ENCODE results near the gene PLCB4. TPM values are rescaled to one million over a fixed set of nuclear protein-coding genes. Genes with fewer than 3 reads are reported as not detected.

Gene PLCB4
- total and polyA plus RNA-seq, 2 experiments from 2014 or later, result 6.5 to 16.1 TPM

DNA sequence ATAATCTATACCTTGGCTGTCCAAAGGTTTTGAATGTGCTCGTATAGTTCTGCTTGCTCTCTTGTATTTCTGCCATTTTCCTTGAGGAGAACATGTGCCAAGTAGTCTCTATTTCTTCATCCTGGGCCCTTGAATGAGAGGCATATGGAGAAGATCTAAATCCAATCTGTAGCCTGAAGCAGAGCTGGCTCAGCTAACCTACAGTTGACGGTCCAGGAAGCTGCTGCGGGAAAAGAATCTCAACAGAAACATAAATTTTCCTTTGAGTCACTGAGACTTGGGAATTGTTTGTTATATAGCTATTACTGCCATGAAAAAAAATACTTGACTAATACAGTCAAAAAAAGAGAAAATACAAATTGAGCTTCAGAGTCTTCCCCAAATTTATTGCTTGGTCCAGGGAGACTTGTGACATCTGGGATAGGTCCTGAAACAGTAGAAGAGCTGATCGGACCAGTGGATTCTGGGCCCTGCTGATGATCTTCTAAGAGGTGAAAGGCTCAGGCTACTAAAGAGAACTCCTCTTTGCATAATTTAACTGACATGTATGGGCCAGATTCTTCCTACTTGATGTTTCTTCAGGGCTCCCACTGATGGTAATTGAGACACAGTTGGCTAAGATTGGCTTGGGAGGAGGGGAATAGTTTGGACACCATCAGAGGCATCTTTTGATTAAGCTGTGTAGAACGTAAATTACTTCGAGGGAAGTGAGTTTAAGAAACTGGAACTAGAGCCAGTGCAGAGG is 29.9 kb upstream of the PLCB4 start:
- Histone ChIP-seq H3K79me2 (replicated peaks; ENCODE audit: insufficient read depth) (no peaks in the 10 kb centered on the region), H3K4me3 (no peak overlapping the region), H3K4me2 (no peak overlapping the region), H4K20me1 (replicated peaks; ENCODE audit: insufficient read depth) (no peaks in the 10 kb centered on the region), H3K36me3 (ENCODE audit: insufficient read depth) (no peaks in the 10 kb centered on the region), H3K9me2 (ENCODE audit: insufficient read depth) (peaks cover 22% of the 10 kb centered on the region), H3K27ac (ENCODE audit: low read depth) (no peak overlapping the region), H3K4me1 (ENCODE audit: insufficient read depth) (peaks cover 10% of the 10 kb centered on the region), H3F3A (replicated peaks; ENCODE audit: low read depth) (no peaks in the 10 kb centered on the region), H3K27me3 (ENCODE audit: insufficient read depth) (no peaks in the 10 kb centered on the region), H2AFZ (no peak overlapping the region)
- ATAC-seq (no peak), DNase-seq (ENCODE audit: low spot score) (no peak)
- Mint-ChIP-seq H3K9me3 (no peaks in the 10 kb centered on the region), H3K27me3 (ENCODE audit: insufficient read depth, low read depth, poor library complexity) (peaks cover 4% of the 10 kb centered on the region), H3K27ac (no peak overlapping the region), H3K4me3 (no peak overlapping the region), H3K36me3 (ENCODE audit: low read depth) (no peaks in the 10 kb centered on the region), H3K4me1 (peaks cover 7% of the 10 kb centered on the region; the same call in 2 of the 3 replicates)
- TF ChIP-seq, protein P1, sequence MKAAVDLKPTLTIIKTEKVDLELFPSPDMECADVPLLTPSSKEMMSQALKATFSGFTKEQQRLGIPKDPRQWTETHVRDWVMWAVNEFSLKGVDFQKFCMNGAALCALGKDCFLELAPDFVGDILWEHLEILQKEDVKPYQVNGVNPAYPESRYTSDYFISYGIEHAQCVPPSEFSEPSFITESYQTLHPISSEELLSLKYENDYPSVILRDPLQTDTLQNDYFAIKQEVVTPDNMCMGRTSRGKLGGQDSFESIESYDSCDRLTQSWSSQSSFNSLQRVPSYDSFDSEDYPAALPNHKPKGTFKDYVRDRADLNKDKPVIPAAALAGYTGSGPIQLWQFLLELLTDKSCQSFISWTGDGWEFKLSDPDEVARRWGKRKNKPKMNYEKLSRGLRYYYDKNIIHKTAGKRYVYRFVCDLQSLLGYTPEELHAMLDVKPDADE (IDR thresholded peaks at IDR 0.05), result no peak
- TF ChIP-seq JUNB (IDR thresholded peaks at IDR 0.05; ENCODE audit: unreplicated experiment), result no peak
- TF ChIP-seq CREB1 (CRISPR knock-in tag; IDR thresholded peaks at IDR 0.05; ENCODE audit: low read depth), result no peak
- TF ChIP-seq, protein P2, sequence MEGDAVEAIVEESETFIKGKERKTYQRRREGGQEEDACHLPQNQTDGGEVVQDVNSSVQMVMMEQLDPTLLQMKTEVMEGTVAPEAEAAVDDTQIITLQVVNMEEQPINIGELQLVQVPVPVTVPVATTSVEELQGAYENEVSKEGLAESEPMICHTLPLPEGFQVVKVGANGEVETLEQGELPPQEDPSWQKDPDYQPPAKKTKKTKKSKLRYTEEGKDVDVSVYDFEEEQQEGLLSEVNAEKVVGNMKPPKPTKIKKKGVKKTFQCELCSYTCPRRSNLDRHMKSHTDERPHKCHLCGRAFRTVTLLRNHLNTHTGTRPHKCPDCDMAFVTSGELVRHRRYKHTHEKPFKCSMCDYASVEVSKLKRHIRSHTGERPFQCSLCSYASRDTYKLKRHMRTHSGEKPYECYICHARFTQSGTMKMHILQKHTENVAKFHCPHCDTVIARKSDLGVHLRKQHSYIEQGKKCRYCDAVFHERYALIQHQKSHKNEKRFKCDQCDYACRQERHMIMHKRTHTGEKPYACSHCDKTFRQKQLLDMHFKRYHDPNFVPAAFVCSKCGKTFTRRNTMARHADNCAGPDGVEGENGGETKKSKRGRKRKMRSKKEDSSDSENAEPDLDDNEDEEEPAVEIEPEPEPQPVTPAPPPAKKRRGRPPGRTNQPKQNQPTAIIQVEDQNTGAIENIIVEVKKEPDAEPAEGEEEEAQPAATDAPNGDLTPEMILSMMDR (conservative IDR thresholded peaks at IDR 0.05; ENCODE audit: low read depth in 2 of 2), result no peak
- TF ChIP-seq, protein P3, sequence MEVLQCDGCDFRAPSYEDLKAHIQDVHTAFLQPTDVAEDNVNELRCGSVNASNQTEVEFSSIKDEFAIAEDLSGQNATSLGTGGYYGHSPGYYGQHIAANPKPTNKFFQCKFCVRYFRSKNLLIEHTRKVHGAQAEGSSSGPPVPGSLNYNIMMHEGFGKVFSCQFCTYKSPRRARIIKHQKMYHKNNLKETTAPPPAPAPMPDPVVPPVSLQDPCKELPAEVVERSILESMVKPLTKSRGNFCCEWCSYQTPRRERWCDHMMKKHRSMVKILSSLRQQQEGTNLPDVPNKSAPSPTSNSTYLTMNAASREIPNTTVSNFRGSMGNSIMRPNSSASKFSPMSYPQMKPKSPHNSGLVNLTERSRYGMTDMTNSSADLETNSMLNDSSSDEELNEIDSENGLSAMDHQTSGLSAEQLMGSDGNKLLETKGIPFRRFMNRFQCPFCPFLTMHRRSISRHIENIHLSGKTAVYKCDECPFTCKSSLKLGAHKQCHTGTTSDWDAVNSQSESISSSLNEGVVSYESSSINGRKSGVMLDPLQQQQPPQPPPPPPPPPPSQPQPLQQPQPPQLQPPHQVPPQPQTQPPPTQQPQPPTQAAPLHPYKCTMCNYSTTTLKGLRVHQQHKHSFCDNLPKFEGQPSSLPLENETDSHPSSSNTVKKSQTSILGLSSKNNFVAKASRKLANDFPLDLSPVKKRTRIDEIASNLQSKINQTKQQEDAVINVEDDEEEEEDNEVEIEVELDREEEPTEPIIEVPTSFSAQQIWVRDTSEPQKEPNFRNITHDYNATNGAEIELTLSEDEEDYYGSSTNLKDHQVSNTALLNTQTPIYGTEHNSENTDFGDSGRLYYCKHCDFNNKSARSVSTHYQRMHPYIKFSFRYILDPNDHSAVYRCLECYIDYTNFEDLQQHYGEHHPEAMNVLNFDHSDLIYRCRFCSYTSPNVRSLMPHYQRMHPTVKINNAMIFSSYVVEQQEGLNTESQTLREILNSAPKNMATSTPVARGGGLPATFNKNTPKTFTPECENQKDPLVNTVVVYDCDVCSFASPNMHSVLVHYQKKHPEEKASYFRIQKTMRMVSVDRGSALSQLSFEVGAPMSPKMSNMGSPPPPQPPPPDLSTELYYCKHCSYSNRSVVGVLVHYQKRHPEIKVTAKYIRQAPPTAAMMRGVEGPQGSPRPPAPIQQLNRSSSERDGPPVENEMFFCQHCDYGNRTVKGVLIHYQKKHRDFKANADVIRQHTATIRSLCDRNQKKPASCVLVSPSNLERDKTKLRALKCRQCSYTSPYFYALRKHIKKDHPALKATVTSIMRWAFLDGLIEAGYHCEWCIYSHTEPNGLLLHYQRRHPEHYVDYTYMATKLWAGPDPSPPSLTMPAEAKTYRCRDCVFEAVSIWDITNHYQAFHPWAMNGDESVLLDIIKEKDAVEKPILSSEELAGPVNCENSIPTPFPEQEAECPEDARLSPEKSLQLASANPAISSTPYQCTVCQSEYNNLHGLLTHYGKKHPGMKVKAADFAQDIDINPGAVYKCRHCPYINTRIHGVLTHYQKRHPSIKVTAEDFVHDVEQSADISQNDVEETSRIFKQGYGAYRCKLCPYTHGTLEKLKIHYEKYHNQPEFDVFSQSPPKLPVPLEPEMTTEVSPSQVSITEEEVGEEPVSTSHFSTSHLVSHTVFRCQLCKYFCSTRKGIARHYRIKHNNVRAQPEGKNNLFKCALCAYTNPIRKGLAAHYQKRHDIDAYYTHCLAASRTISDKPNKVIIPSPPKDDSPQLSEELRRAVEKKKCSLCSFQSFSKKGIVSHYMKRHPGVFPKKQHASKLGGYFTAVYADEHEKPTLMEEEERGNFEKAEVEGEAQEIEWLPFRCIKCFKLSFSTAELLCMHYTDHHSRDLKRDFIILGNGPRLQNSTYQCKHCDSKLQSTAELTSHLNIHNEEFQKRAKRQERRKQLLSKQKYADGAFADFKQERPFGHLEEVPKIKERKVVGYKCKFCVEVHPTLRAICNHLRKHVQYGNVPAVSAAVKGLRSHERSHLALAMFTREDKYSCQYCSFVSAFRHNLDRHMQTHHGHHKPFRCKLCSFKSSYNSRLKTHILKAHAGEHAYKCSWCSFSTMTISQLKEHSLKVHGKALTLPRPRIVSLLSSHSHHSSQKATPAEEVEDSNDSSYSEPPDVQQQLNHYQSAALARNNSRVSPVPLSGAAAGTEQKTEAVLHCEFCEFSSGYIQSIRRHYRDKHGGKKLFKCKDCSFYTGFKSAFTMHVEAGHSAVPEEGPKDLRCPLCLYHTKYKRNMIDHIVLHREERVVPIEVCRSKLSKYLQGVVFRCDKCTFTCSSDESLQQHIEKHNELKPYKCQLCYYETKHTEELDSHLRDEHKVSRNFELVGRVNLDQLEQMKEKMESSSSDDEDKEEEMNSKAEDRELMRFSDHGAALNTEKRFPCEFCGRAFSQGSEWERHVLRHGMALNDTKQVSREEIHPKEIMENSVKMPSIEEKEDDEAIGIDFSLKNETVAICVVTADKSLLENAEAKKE (CRISPR knock-in tag; IDR thresholded peaks at IDR 0.05), result no peak
- TF ChIP-seq STAT1 (IDR thresholded peaks at IDR 0.05; ENCODE audit: unreplicated experiment), result no peak
- no peak for TF ChIP-seq EZH2 (IDR thresholded peaks at IDR 0.05; ENCODE audit: low read depth, unreplicated experiment)
- TF ChIP-seq REST (IDR thresholded peaks at IDR 0.05; ENCODE audit: unreplicated experiment), result no peak

All from GM23338 (cell line).